Adrenal gland (tissue), 12 donors: ENCODE measurements around the gene MLST8. TPM values are rescaled to one million over a fixed set of nuclear protein-coding genes. Genes with fewer than 3 reads are reported as not detected.

Experiments
- DNase-seq, 7 donors: peaks; one replicate each; pipeline ENCODE4 v3.0.0-alpha.2; 2019 to 2020
- H3K27ac ChIP-seq, 5 donors: fragments of 200-600 bp; sonication (generic) in 4 of 5; 1 replicate in 3 of 5; 2 replicates in 2 of 5; pipeline versions ENCODE4 v1.5.1 to v1.8.0; 2016 to 2020; ENCODE audit warnings: mild to moderate bottlenecking in 1 of 5
- H3K27me3 ChIP-seq: fragments of 200-600 bp; 2 replicates; pipeline ENCODE4 v1.8.0; 2021
- H3K36me3 ChIP-seq, 2 donors: fragments of 200-600 bp; replicated peaks in 1 of 2; 1 replicate in 1 of 2; 2 replicates in 1 of 2; pipeline versions ENCODE4 v1.5.1 to v1.8.0; 2018 to 2022
- H3K4me1 ChIP-seq, 2 donors: fragments of 200-600 bp; replicated peaks in 1 of 2; 1 replicate in 1 of 2; 2 replicates in 1 of 2; pipeline versions ENCODE4 v1.5.1 to v1.8.0; 2018 to 2021
- H3K4me3 ChIP-seq, 4 donors: fragments of 200-600 bp; sonication (generic) in 3 of 4; one replicate each; pipeline ENCODE4 v1.5.1; 2016 to 2018
- H3K9me3 ChIP-seq, 3 donors: fragments of 200-600 bp; sonication (generic) in 1 of 3; replicated peaks in 1 of 3; 1 replicate in 2 of 3; 2 replicates in 1 of 3; pipeline versions ENCODE4 v1.5.1 to v1.8.0; 2016 to 2021
- POLR2A ChIP-seq, 2 donors: fragments of 450-650 bp; IDR thresholded peaks; one replicate each; pipeline ENCODE4 v1.6.1; 2017; ENCODE audit warnings: antibody characterized with exemption in 2 of 2, mild to moderate bottlenecking in 2 of 2, moderate library complexity in 1 of 2
- WGBS, 4 donors: extraction: QIAGEN DNeasy Blood & Tissue Kit in 2 of 4; methylation state at CpG; one replicate each; pipeline versions ENCODE4 v1.1.5 to v1.1.7; 2013 to 2017; 5-methylcytosine and 5-hydroxymethylcytosine counted together
- intact Hi-C, 2 donors: fragments of 100-400 bp; cut with DNase I; formaldehyde crosslinking; loops; one replicate each; pipeline versions ENCODE4 v1.14.1 to v1.15.0; 2022 to 2023
- polyA plus RNA-seq, 3 donors: library from polyadenylated mRNA; stranded (reverse); fragments of 200-250 nt in 2 of 3; fragments of 350-450 nt in 1 of 3; fragmentation: Illumina TruSeq in 1 of 3; extraction: RNeasy Lipid Tissue Mini Kit (QIAGEN cat#74804) in 1 of 3; gene quantifications; one replicate each; pipeline ENCODE4 v1.2.3, GENCODE V29; 2013 to 2014
- total RNA-seq, 9 donors: library from RNA; depleted of rRNA in 4 of 9; stranded (reverse); fragments of >200 nt in 4 of 9; fragments of 120-200 nt in 1 of 9; fragmentation: NEBNext Ultra II Directional in 1 of 9; extraction: Animal tissue kit (Norgen Biotek cat#: 25700) in 1 of 9; gene quantifications; one replicate each; pipeline versions ENCODE4 v1.1.0 to v1.2.4, GENCODE V29; 2013 to 2023
- TF ChIP-seq, protein P1 (sequence below), 6 experiments: fragments of 450-650 bp in 4 of 6; fragments of 200-600 bp in 2 of 6; sonication (generic) in 1 of 6; IDR thresholded peaks; 1 replicate in 5 of 6; 2 replicates in 1 of 6; pipeline versions ENCODE4 v1.5.1 to v1.8.0; 2016 to 2021; ENCODE audit warnings: antibody characterized with exemption in 6 of 6, mild to moderate bottlenecking in 2 of 6, moderate library complexity in 1 of 6
- donor health status: healthy with polysubstance abuse.
- donor health status: Bipolar disorder and iron deficiency.
- donor health status: DM: yes; HTN: yes; CAD: no.
- donor health status: DM: no; HTN: no; CAD: no.
- donor health status: DM: no; HTN: no; CAD: no.
- donor health status: DM: yes; HTN: yes; CAD: no.

MLST8 gene
- total and polyA plus RNA-seq, 12 donors = 21.9 to 116 (median 57.2) TPM

DNA sequence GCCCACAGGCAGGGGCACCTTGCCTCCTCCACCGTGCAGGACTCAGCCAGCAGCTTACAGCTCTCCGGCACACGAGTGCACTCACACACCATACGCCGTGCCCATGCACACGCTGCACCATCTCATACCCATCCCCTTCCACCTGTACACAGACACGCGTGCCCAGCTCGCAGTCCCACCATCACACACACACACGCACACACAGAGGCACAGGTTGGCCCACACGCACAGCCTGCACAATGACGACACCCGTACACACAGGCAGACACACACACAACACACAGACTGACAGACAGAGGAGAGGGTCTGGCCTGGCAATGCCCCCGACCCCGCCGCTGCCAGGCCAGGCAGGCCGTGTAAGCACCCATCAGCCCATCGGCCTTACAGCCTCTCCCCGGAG is 20.9 kb upstream of the MLST8 start:
- intact Hi-C loops = no loop called here
- no peak for DNase-seq
- 89 to 91% (median 89%) methylated on average over 10 to 19 of the region's 19 CpGs for WGBS, 4 donors
- Histone ChIP-seq H3K9me3 (no peaks in the 10 kb centered on the region), H3K4me3 (no peak overlapping the region), H3K27ac (no peak overlapping the region), H3K36me3 (no peaks in the 10 kb centered on the region), H3K27me3 (no peaks in the 10 kb centered on the region), H3K4me1 (no peaks in the 10 kb centered on the region)
- TF ChIP-seq, protein P1, sequence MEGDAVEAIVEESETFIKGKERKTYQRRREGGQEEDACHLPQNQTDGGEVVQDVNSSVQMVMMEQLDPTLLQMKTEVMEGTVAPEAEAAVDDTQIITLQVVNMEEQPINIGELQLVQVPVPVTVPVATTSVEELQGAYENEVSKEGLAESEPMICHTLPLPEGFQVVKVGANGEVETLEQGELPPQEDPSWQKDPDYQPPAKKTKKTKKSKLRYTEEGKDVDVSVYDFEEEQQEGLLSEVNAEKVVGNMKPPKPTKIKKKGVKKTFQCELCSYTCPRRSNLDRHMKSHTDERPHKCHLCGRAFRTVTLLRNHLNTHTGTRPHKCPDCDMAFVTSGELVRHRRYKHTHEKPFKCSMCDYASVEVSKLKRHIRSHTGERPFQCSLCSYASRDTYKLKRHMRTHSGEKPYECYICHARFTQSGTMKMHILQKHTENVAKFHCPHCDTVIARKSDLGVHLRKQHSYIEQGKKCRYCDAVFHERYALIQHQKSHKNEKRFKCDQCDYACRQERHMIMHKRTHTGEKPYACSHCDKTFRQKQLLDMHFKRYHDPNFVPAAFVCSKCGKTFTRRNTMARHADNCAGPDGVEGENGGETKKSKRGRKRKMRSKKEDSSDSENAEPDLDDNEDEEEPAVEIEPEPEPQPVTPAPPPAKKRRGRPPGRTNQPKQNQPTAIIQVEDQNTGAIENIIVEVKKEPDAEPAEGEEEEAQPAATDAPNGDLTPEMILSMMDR (IDR thresholded peaks at IDR 0.05) = no peak
- no peak for TF ChIP-seq POLR2A (IDR thresholded peaks at IDR 0.05)

DNA sequence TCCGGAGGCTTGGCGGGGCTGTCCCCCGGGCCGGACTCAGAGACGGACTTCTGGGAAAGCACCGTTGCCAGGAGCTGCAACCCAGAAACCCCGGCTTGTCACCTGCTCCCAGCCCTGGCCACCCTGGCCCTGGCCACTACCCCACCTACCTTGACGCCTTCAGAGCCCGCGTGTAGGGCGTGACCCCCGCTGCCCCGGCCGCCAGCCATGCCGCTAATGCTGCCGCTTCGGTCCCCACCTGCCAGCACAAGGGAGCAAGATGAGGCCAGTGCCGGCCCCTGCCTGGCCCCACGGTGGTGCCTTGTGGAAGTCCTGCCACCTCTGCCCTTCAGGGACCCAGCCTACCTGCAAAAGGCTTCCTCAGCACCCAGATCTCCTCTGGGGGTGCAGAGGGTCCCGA is 20.3 kb upstream of the MLST8 start:
- H3K9me3 ChIP-seq = no peaks in the 10 kb centered on the region
- no peak overlapping the region for H3K4me3 ChIP-seq
- no peaks in the 10 kb centered on the region for H3K36me3 ChIP-seq
- no peaks in the 10 kb centered on the region for H3K4me1 ChIP-seq
- intact Hi-C loops = no loop called here
- WGBS, 4 donors = 72 to 86% (median 76%) methylated on average over 4 to 20 of the region's 20 CpGs
- H3K27me3 ChIP-seq = no peaks in the 10 kb centered on the region
- no peak for TF ChIP-seq POLR2A (IDR thresholded peaks at IDR 0.05)
- TF ChIP-seq, protein P1 (IDR thresholded peaks at IDR 0.05) = no peak
- H3K27ac ChIP-seq = no peak overlapping the region
- DNase-seq = no peak

DNA sequence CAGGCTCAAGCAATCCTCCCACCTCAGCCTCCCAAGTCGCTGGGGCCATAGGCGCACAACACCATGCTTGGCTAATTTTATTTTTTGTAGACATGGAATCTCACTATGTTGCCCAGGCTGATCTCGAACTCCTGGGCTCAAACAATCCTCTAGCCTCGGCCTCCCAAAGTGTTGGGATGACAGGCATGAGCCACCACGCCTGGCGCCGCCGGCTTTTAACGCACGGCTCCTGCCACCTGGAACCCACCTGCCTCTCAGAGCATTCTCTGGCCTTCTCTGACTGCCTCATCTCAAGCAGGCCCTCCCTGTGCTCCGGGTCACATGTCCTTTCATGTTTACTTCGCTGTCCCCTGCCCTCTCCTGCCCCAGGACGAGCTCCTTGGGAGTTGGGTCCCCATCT is 19.2 kb upstream of the MLST8 start:
- 84 to 92% (median 86%) methylated on average over 13 of the region's 13 CpGs for WGBS, 4 donors
- no peaks in the 10 kb centered on the region for H3K36me3 ChIP-seq
- intact Hi-C loops = no loop called here
- no peaks in the 10 kb centered on the region for H3K4me1 ChIP-seq
- TF ChIP-seq, protein P1 (IDR thresholded peaks at IDR 0.05) = no peak
- no peak for TF ChIP-seq POLR2A (IDR thresholded peaks at IDR 0.05)
- no peaks in the 10 kb centered on the region for H3K9me3 ChIP-seq
- H3K4me3 ChIP-seq = no peak overlapping the region
- H3K27ac ChIP-seq = no peak overlapping the region
- no peak for DNase-seq
- H3K27me3 ChIP-seq = no peaks in the 10 kb centered on the region

DNA sequence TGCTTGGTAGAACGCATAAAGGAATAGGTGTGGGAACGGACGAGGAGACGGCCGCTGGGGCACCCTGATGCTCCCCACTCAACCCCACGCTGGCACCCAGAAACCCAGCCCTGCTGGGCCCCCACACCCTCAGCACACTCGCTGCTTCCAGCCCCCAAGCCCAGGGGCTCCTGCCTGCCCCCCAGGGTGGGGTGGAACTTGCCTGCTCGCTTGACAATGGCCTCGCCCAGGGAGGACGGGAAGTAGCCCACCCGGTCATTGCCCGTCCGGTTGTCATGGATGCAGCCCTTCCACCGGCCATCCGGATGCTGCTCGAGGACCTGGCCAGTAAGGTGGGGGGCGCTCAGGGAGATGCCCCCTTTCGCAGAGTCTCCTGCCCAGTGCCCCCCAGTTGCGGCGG is 18.7 kb upstream of the MLST8 start:
- no peaks in the 10 kb centered on the region for H3K9me3 ChIP-seq
- intact Hi-C loops = no loop called here
- no peaks in the 10 kb centered on the region for H3K27me3 ChIP-seq
- DNase-seq = no peak
- TF ChIP-seq, protein P1 (IDR thresholded peaks at IDR 0.05) = no peak
- no peak for TF ChIP-seq POLR2A (IDR thresholded peaks at IDR 0.05)
- H3K4me1 ChIP-seq = no peaks in the 10 kb centered on the region
- H3K4me3 ChIP-seq = no peak overlapping the region
- H3K36me3 ChIP-seq = no peaks in the 10 kb centered on the region
- H3K27ac ChIP-seq = no peak overlapping the region
- WGBS, 4 donors = 83 to 89% (median 88%) methylated on average over 9 to 20 of the region's 20 CpGs
